ENCODE results near the gene CMTM8.

- TF ChIP-seq SUZ12 (IDR thresholded peaks at IDR 0.05; ENCODE audit: extremely low read depth, insufficient read depth, insufficient read length) (no peak), ZNF274 (IDR thresholded peaks at IDR 0.05; ENCODE audit: low read depth, low read length) (no peak), YY1 (IDR thresholded peaks at IDR 0.05; ENCODE audit: insufficient read depth, insufficient read length) (no peak)
These were observed 81.6 kb downstream of the CMTM8 start for GRCh38 chr3:32320080-32320479.
